Left renal pelvis (tissue), 4 donors: ENCODE results near the gene PGC. TPM values are rescaled to one million over a fixed set of nuclear protein-coding genes. Genes with fewer than 3 reads are reported as not detected.

Experiments
- DNase-seq, 4 donors: peaks; one replicate each; pipeline ENCODE4 v3.0.0-alpha.2; 2013; ENCODE audit warnings: low read depth in 4 of 4, low spot score in 3 of 4
- polyA plus RNA-seq, 4 donors: library from polyadenylated mRNA; unstranded; fragments of 120-200 nt; gene quantifications; one replicate each; pipeline ENCODE4 v1.2.1, GENCODE V29; 2013; ENCODE audit not compliant: insufficient read length in 4 of 4

Gene PGC
- polyA plus RNA-seq, 4 donors: 0.26 TPM; not detected in 3

DNA sequence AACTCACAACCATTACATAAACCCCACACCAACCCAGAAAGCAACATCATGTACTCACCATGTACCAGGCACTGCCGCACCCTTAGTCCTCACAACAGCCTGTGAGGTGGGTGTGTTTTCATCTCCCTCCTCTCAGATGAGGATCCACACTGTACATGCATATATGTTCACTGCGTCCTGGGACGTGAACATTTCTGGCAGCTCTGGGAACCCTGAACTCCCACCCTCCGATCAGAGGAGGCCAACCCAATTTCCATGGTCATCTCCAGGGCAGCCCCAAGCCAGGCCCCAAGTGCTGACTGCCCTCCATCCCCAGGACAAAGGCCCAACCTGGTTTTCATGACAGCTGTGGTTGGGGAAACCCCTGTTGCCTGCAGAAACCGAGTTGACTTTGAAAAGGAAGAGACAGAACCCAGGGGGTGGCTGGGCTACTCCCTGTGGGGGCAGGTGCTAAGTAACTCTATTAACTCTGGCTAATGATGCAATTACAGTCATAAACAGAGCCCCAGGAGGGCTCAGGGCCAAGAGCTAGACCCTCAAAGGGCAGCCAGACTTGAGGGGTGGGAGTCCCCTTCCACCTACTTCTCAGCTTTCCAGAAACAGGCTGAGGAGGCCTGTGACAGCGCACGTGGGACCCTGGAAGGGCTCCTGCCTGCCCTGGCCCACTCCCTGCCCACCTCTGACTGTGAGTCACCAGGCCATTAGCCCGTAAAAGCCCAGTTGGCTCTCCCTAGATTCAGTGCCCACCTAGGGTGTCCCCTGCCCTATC is 14.4 kb downstream of the PGC start:
- DNase-seq: no peak

DNA sequence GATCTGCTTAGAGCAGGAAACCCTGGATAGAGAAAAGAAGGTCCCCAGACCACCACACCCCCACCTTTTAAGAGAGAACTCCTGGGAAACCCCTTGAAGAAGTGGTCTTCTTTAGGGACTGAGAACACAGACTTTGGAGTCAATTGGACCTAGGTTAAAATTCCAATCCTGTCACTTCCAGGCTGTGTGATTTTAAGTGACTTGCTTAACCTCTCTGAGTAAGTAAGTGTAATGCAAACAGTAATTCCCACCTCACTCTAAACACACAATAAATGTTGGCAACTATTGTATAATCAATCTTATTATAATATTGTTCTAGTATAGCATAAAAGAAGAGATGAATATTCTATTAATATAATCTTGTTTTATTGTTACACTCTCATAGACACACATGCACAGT is 15.0 kb downstream of the PGC start:
- DNase-seq: no peak

DNA sequence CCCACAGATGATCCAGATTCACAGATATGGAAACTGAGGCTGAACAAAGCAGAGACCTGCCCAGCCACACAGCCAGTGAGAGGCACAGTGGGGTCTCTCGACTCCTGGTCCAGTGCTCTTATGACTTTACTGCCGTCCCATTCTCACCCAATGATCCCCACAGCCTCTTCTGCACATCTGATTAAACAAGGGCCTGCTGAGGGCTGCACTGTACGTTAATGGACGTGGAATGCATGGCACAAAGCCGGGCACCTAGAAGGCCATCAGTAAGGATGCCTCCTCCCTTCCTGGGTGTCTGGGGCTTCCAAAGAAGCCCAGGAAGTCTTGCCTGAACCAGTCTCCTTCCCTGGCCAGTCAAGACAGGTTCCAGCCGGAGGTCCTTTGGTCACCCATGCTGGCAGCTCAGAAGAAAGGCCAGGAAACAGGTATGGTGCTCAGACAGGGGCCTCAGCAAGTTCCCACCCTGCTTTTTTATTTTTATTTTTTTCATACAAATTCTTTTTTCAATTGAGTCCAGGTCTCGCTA is 15.6 kb downstream of the PGC start:
- no peak for DNase-seq

DNA sequence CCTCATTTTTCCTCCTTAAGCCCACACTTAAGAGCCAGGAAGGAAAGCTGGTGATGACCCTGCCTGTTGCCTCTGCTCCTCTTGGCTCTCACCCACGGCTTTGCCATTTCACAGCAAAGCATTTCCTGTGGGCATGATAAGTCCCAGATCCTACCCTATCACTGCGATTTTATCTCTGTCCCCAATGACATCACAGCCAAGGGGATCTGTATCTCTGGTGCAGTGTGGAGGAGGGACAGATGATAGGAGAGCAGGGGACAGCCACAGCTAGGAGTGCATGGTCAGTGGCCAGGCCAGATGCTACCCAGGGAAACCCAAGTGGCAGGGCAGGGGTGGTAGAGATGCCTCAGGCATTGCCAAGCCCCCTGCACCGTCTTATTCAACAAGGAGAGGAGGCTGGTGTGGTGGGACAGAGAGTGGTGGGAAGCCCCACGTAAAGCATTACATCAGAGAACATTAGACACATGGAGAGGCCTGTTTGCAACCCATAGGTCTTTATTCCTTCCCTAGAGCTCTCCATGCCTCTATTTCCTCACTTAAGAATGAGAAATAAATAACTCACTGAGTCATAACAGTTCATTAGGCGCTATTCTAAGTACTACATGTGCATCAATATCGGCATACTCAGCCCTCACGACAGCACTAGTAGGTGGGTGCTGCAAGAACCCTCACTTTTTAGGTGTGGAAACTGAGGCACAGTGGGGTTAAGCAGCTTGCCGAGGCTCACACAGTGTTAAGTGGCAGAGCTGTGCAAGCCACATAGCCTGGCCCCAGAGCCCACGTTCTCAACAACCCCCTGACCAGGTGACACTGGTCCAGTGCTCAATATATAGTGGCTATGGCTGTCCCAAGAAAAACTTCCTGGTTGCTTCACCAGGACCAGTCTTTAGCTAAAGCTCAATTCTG is 16.4 kb downstream of the PGC start:
- DNase-seq: no peak

DNA sequence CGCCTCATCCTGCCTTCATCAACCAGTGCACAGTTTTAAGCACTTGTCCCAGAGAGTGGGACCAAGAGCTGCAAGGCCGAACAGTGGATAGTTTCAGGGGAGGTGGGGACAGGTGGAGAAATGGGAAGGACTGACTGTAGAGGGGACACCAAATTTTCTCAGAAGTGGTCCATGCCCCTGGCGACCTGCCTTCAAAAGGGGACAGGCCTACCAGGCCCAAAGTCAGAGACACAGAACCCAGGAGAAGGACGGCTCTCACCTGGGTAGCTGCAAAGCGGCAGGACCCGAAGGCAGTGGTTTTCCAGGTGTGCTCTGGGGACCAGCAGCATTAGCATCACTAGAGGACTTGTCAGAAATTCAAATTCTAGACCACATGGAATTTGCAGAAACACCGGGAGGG is 17.6 kb downstream of the PGC start:
- no peak for DNase-seq

DNA sequence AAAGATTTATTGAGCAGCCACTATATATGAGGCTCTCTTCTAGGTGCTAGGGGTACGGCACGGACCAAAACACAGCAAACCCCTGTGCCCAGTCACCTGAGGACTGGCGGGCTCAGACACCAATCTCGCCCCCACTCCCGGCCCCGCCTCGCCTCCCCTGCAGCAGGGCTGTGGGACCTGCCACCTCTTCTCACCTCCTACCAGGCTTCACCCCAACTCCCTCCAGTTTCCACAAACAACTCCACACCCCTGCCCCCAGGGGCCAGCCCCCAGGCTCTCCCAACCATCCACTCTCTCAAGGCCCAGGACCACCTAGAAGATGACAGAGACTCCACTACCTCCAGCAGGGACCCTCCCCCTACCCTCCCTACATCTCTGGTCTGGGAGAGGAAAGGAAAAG is 18.2 kb downstream of the PGC start:
- DNase-seq: no peak

DNA sequence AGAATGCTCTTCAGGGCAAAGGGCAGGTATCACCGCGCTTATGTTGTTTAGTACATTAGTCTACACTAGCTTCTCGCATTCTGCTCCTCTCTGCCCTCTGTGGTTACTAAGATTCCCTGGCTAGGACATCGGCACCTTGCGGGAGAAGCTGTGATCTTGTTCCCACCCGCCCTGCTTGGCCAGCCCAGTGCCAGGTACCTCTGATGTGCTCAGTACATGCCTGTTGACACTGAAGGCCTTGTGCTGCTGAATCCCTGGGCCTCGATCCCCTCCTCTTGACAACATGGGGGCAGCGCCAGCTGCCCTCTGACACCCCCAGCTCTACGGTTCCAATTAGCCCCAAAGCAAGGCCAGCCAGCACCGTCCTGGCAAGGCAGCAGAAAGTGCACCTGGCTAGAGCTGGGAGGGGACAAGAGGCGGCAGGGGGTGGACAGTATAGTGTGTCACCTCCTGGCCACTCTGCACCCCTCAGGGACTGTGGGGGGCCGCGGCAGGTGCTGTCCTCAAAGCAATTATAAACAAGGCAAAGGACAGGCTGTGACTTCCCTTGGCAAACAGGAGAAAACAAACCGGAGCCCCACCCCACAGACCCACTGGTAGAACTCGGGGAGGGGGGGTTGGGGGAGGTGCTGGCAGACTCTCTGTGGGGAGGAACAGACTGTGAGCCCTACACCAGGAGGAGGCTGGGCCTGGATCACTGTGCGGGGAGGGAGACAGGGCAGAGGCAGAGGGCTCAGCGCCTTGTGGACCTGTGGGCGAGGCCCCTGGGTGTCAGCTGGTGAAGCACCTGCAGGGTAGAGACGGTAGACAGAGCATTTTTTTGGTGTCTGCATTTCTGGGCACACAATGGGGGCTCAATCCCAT is 18.9 kb downstream of the PGC start:
- no peak for DNase-seq

DNA sequence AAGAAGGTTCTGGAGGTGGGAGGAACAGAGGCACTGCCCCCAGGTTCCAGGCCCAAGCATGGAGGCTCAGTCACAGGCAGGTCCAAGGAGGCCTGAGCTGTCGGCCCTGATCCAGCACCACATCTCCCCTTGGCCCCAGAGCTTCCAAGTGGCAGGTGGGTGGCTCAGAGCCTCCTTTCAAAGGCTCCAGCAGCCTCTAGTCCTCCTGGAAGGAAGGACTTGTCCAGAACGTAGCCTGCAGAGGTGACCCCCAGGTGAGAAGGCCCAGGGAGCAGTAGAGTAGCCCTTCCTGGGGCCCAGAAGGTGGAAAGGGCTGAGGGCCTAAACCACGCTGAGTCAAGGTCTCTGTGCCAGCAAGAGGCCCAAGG is 19.5 kb downstream of the PGC start:
- no peak for DNase-seq

DNA sequence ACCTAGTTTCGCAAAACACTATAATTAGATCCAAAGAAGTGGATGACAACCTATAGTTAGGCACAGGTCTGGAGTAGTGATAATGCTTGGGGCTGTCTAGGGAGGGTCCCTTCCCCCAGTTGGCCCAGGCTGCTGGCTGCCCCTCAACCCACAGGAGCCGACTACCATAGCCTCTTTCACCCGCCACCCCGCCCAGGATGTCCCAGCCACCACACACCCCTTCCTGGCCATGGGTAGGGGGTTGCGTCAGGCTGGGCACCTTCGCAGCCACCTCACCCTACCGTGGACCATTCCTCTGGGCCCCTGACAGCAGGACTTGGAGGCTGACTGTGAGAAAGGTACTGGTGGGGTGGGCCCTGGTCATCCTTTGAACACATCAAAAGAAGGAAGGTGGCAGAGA is 20.3 kb downstream of the PGC start:
- no peak for DNase-seq

DNA sequence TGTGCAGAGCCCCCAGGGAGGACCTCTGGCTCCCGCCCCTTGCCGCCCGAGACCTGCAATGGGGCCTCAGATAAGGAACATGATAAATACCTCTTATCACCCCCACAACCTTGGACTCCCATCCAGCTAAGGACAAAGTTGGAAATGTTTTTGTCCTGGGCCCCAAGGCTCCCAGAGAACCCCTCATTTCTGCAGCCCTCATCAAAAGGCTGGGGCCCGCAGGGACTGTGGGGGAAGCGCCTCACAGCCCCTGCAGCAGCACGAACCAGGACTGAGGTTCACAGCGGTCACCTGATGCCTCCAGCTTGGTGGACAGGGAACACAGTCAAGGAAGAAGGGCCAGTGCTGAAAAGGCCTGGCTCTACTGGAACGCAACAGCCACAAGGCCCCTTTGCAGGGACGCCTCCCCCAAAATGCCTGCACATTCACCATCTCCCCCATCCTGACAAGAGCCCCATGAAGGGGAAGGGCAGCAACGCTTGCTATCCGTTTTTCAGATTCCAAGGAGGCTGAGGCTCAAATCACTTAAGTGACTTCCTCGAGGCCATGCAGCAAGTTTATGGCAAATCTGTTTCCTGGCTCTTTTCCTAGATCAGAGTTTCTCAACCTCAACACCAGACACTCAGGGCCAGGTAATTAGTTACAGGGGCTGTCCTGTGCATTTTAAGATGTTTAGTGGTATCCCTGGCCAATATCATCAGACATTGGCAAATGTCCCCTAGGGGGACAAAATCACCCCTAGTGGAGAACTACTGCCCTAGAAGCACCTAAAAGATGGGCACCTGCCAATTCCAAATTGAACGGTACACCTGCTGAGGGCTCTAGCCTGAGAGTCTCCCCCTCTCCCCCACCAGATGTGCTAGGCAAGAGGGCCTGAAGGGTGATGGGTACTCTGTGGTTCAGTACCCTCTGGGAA is 22.4 kb downstream of the PGC start:
- no peak for DNase-seq

DNA sequence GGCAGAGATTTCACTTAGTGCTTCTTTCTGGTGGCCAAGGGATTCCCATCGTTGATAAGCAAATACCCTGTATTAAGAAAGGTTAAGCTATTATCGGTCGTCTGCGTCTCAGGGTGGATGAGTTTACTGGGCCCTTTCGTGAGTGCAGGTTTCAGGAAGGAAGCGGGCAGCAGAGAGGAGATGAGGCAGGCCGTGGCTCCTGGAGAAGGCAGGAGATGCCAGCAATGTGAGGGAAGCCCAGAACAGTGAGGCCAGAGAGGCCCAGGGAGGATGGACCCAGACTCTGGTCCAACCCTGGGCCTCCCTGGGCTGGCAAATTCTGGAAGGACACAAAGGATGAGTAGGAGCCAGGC is 23.0 kb downstream of the PGC start:
- no peak for DNase-seq

DNA sequence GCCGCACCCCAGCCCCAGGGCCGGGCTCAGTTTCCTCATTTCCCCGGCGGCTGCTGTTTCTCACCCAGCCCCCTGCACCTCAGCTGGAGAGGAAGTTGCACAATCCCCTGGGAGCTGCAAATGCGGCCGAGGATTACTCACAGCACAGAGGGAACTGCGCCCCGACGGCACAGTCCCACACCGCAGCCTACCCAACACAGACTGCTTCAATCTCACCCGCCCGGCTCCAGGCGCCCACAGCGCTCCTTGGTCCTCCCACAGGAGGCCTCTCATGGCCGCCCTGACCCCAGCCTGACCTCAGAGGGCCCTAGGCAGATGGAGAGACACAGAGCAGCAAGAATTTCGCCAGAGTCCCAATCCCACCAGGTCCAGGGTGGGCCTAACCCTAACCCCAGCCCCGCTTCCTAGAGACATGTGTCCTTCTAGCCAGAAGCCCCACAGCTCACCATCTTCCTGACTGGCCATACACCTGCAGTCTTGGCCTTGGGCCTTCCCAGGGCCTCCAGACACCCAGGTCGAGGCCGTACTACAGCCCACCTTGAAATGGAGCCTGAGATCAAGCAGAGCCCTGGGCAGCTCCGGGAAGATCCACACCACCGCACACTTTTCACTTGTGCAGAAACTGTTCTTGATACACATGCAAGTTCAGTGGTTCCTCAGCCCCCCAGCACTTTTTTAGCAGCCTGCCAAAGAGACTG is 23.5 kb downstream of the PGC start:
- DNase-seq: no peak

DNA sequence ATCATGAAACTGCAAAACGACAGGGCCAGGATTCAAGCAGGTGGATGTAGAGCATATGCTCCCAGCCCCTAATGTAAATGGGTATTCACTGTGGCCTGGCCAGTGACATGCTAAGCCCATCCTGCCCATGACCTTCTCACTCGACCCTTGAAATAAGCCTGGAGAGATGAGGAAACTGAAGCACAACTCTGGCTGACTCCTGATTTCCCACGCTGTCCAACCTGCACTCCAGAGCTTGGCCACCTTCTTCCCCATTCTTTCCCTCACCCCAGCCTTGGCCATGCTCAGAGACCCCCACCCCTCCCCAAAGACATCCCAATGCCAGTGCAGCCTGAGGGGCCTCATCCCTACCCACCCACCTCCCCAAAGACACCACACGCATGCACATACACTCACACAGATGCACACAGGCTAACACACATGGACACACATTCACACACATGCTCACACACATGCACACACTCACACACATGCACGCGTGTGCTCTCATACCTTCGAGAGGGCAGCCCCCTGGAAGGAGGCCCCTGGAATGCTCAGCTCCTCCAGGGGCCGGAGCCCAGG is 24.1 kb downstream of the PGC start:
- no peak for DNase-seq

DNA sequence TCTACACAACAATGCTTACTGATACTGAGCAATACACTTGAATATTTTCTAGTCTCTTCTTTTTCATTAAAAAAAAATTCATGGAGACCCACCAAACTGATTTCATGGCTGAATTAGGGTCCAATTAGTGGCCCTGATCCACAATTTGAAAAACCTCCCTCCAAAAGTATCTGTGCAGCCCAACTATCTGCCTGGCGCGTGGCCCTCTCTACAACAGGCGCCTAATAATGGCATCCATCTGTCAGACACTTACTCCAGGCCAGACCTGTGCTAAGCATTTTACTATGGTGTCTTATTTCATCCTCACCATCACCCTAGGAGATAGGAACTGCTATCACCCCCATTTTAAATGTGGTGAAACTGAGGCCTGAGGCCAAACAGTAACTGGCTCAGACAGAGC is 25.8 kb downstream of the PGC start:
- DNase-seq: no peak

DNA sequence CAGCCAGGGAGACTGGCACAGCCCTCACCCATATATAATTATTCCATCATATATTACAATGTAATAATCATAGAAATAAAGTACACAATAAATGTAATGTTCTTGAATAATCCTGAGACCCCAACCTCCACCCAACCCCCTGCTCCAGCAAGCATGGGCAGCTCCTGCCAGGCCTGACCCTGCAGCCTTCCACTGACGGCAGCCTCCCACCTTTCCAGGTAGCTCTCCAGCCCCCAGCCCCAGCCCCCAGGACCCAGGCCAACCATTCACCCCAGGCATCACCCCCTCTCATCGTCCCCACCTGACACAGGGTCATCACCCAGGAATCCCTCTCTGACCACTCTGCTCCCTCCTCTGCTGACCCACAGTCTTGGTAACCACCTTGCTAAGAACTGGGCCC is 26.4 kb downstream of the PGC start:
- no peak for DNase-seq

DNA sequence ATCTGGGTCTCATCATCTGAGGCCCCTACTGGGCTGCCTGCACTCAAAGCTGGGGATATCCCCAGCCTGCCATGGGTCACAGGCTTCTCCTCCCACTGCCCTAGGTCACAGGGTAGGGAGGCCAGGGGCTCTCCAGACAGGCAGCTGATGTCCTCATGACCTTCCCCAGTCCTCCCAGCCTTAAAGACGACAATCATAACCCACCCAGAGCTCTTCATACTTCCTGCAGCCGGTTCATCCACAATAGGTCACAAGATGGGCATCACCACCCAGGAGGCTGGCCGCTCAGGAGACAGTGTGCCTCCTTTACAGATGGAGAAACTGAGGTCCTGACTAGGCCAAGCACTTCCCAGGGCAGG is 27.0 kb downstream of the PGC start:
- no peak for DNase-seq

DNA sequence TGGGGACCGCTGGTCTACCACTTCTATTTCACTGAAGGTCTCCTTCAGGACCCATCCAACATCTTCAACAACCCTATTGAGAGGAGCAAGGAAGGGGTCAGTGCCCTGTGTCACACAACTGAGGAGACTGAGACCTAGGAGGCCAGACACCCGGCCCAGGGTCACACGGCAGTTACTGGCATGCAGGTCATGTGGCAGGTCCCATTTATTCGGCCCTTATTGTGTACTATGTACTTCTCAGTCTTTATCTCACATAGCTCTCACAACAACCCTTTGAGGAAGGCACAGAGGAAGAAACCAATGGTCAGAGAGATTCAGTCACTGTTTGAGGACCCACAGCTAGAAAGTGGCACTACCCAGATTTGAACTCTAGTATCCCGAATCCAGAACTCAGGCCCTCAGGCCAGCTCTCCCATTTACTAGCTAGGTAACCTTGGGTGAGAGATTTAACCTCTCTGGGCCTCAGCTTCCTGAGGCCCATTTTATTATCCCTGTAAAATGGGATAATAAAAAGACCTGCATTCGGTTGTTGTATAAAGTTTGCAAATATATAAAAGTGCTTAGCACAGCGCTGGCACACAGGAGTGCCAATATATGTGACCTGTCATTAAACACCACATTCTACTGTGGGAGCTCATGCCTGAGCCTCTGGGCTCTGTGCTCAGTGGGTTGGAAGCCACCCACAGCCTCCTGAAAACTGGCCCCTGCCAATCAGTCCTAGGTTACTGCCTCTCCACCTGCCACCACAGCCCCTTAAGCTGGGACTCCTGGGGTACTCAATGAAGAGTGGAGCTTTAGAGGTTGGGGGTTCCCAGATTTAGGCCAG is 27.5 kb downstream of the PGC start:
- DNase-seq: no peak

DNA sequence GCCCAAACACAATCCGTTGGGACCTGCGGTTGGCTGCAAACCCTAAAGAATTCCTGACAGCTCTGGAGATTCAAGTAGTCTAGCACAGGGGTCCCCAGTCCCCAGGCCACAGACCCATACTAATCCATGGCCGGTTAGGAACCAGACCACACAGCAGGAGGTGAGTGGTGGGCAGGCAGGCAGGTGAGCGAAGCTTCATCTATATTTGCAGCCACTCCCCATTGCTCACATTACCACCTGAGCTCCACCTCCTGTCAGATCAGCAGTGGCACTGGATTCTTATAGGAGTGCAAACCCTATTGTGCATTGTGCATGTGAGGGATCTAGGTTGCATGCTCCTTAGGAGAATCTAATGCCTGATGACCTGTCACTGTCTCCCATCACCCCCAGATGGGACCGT is 28.4 kb downstream of the PGC start:
- DNase-seq: no peak
